VCaP (cell line): ENCODE results near the gene SOX10.
"Not testable (repeated sequence)": the region's sequence is repeated elsewhere in the genome, so short reads cannot be mapped to it uniquely, and the experiment has no call there.

Source experiments
- H3K27ac ChIP-seq: fragments of 450-650 bp; 2 replicates; pipeline ENCODE4 v1.5.1; 2017
- TF ChIP-seq, protein P1 (sequence below): fragments of 450-650 bp; conservative IDR thresholded peaks from 2 replicates; pipeline ENCODE4 v1.5.1; 2017; ENCODE audit warnings: mild to moderate bottlenecking, moderate library complexity

SOX10 gene

DNA sequence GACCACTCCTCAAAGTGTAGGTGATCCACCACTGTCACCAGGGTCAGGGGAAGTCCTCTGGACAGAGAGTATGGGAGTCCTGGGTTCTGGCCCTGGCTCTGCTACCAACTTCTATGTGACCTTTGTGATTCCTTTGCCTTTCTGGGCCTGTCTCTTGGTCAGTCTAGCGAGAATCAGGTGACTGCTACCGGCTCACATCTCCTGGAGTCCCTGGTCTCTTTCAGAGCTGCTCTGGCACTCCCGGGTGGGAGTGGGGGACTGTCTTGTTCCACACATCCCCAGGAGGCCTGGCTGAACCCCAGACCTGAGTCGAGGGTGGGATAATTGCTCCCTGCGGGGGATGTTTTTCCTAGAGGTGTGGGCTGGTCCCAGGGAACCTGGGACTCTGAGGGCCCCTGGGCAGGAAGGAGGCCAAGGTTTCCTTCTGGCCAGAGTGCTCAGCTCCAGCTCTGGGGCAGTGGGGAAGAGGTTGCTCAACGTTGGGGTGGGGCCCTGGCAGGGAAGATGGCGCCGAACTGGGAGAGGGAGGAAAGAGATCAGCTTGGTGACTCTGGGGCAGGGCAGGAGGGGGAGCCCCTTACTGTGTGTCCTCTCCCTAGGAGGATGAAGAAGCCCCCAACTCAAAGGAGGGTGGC lies 2.1 kb downstream of the SOX10 start:
- H3K27ac ChIP-seq = no peak overlapping the region
- TF ChIP-seq, protein P1, sequence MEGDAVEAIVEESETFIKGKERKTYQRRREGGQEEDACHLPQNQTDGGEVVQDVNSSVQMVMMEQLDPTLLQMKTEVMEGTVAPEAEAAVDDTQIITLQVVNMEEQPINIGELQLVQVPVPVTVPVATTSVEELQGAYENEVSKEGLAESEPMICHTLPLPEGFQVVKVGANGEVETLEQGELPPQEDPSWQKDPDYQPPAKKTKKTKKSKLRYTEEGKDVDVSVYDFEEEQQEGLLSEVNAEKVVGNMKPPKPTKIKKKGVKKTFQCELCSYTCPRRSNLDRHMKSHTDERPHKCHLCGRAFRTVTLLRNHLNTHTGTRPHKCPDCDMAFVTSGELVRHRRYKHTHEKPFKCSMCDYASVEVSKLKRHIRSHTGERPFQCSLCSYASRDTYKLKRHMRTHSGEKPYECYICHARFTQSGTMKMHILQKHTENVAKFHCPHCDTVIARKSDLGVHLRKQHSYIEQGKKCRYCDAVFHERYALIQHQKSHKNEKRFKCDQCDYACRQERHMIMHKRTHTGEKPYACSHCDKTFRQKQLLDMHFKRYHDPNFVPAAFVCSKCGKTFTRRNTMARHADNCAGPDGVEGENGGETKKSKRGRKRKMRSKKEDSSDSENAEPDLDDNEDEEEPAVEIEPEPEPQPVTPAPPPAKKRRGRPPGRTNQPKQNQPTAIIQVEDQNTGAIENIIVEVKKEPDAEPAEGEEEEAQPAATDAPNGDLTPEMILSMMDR = no peak

DNA sequence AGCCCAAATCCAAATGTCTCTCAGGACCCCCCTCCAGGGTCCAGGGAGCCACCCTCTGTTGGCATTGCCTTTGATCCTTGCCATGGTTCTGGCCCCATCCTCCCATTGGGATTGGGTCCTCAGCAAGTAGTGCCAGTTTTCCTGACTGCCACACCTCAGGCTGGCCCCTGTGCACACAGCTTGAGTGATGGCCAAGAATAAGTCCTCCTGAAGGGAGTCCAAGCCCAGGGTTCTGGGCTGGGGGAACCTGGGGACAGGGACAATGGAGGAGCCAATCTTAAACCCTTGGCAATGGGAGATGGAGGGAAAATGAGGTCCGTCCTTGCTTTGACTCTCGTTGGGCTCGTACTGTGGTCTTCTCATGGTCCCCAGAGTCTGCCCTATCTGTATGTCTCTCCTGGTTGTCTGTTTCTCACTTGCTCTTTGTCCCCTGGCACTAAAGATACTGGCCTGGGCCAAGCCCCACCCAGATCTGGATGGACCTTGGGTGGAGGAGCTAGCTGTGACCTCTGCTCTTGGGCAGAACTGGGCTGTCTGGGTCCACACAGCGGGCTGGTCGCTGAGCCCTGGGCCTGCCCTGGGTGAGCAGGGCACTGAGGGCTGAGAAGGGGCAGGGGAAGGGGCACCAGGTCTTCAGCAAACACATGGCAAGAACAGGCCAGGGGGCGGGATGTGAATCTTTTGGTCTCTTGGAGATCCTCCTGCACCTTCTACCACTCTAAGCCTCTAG lies 2.9 kb downstream of the SOX10 start:
- no peak overlapping the region for H3K27ac ChIP-seq
- TF ChIP-seq, protein P1 = no peak

DNA sequence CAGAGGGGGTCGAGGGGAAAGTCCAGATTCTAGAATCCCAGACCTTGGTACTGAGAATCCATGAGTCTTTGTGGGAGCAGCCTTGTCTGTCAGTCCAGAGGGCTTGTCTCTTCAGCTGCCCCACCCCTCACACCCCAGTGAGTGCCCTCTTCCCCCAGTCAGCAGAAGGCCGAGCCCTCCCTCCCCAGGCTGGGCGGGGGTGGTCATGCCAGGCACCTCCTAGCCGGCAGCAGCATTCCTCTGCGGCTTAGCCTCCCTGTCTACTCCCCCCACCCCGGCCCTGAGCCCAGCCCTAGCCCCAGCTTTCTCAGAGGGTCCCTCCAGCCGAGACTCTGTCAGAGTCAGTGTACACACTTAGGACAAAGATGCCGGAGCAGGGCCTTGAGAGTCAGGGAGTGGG lies 4.6 kb downstream of the SOX10 start:
- TF ChIP-seq, protein P1 = no peak

DNA sequence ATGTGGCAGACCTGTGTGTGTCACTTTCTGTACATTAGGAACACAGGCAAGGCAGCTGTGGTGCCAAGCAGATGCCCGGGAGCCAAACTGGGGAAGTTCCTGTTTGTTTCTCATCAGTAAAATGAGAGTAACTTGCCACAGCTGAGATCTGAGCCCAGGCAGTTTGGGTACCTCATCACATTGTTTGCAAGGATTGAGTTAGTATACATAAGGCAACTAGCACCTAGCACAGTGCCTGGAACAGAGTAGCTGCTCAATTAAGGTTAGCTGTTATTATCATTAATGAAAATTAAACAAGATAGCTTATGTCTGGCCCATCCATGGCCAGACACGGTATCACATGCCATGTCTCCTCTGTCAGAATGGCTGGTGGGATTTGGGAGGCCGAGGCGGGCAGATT lies 7.8 kb downstream of the SOX10 start:
- TF ChIP-seq, protein P1 = no peak
- no peak overlapping the region for H3K27ac ChIP-seq

More for the DNA sequence above, 4.6 kb downstream of the SOX10 start:
- no peak overlapping the region for H3K27ac ChIP-seq

DNA sequence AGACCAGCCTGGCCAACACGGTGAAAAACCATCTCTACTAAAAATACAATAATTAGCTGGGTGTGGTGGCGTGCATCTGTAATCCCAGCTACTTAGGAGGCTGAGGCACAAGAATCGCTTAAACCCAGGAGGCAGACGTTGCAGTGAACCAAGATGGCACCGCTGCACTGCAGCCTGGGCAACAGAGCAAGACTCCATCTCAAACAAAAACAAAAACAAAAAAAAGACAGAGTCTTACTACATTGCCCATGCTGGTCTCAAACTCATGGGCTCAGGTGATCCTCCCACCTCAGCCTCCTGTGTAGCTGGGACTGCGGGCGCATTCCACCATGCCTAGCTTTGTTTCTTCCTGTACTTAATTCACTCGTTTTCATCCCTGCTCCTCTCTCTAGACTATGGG lies 8.3 kb downstream of the SOX10 start:
- H3K27ac ChIP-seq = not testable (repeated sequence)

DNA sequence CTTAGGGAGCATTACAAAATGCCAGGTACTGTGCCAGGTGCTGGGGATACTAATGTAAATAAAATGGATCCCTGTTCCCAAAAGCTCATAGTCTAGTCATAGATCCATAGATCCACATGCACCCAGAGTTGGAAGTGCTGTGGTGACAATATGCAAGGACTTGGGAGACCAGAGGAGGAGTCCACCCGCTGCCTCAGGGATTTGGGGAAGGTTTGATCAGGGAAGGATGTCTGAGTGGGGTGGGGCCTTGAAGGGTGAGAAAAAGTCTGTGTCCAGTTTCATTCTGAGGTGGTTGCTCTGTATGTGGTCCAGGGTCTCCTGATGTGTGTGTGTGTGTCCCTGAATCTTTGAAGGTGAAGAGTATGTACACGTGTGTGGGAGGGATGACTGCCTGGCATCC lies 9.2 kb downstream of the SOX10 start:
- TF ChIP-seq, protein P1 = no peak
- H3K27ac ChIP-seq = no peak overlapping the region

DNA sequence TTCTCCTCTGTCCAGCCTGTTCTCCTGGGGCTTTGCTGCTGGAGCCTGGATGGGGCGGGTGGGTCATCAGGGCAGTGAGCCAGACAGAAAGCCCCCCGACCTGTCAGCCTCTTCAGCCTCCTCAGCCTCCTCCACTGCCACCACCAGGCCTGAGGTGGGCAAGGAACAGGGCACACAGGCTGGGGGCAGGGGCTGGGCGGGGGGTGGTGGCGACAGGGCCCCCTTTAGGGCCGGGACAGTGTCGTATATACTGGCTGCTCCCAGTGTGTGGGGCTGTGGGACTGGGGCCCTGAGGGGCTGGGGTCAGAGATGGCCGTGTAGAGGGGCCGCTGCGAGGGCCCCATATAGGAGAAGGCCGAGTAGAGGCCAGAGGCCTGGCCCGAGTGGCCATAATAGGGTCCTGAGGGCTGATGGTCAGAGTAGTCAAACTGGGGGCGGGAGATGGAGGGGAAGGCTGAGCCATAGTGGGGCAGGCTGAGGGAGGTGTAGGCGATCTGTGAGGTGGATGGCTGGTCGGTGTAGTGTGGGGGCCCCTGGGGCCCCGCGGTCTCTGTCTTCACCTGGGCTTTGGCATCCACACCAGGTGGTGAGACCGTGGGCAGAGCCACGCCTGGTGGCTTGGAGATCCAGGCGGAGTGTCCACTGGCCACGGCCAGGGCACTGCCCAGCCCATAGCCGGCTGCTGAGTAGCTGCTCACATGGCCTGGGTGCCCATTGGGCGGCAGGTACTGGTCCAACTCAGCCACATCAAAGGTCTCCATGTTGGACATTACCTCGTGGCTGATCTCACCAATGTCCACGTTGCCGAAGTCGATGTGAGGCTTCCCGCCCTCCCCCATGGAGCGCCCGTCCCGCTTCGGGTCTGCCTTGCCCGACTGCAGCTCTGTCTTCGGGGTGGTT lies 10.8 kb downstream of the SOX10 start:
- TF ChIP-seq, protein P1 = no peak
- no peak overlapping the region for H3K27ac ChIP-seq
